ENCODE data around the gene GDA.

- TF ChIP-seq SIN3A (IDR thresholded peaks at IDR 0.05; ENCODE audit: borderline replicate concordance, insufficient read depth, low read length) (no peak), POLR2AphosphoS5 (IDR thresholded peaks at IDR 0.05; ENCODE audit: low read depth, low read length) (no peak)
These were observed 11.3 kb downstream of the GDA start for GRCh38 chr9:72160446-72161123.

Data from PFSK-1 (cell line).